Stimulated activated naive CD8-positive, alpha-beta T cell treated with anti-CD3 and anti-CD28 coated beads, Interleukin-15, amount 100 ng/mL, for 72 hours (primary cell): Measurements from ENCODE around the gene MAP3K3.

Experiments
- ATAC-seq: fragments of 150-1000 bp; cut with Tn5 transposase; 2 replicates; pipeline ENCODE4 v1.10.0; 2021; ENCODE audit warnings: mild to moderate bottlenecking, moderate library complexity
- DNase-seq, 2 donors: peaks; one replicate each; pipeline ENCODE4 v3.0.0; 2021 to 2022
- H3K27ac Mint-ChIP-seq, 2 donors: one replicate each; pipeline ENCODE4 v1.8.0; 2022; ENCODE audit warnings: mild to moderate bottlenecking in 2 of 2, mixed read lengths in 2 of 2, moderate library complexity in 2 of 2
- H3K27me3 Mint-ChIP-seq: one replicate; pipeline ENCODE4 v1.8.0; 2022; ENCODE audit warnings: mixed read lengths
- H3K4me1 Mint-ChIP-seq: one replicate; pipeline ENCODE4 v1.8.0; 2022; ENCODE audit warnings: mild to moderate bottlenecking, mixed read lengths
- H3K4me3 Mint-ChIP-seq, 2 donors: one replicate each; pipeline ENCODE4 v1.8.0; 2022; ENCODE audit warnings: mild to moderate bottlenecking in 2 of 2, mixed read lengths in 2 of 2, moderate library complexity in 1 of 2
- H3K9me3 Mint-ChIP-seq, 2 donors: one replicate each; pipeline ENCODE4 v1.8.0; 2022; ENCODE audit warnings: mixed read lengths in 2 of 2

The MAP3K3 gene

DNA sequence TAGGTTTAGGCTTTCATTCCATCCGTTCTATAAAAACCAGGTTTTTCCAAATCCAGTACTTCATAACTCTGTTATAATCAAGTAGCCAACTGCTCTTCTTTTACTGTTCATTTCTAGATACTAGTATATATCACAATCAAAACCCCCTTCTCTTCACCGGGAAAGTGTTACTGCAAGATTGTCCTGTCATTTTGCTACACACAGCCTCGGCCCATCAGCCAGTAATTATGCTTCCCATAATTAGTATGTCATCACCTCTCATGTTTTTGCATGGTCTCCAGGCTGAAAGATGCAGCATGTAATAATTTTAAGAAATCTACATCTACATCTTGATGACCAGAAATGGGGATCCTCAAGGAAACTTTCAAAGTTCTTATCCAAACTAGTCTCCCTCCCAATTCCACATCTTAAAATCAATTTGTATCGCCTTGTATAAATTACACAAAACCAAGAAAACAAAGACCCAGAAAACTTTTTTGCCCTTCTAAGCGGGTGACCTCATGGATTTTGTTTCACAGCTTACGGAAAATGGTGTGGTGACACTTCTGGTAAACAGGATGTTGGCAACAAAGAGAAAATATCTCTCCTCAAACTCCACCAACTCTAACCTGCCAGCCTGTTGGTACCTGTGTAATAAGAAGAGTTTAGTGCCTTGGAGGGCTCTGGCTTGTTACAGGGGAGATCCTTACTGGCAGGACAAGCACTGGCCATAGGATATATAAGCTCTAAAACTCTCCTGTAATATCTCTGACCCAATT lies 12.2 kb upstream of the MAP3K3 start:
- H3K27me3 Mint-ChIP-seq, result no peaks in the 10 kb centered on the region
- DNase-seq (no peak), ATAC-seq (no peak)
- H3K4me3 Mint-ChIP-seq, result peak overlapping the region in 1 of 2 donors; percentile 16
- H3K9me3 Mint-ChIP-seq, result no peaks in the 10 kb centered on the region
- peaks cover 29% of the 10 kb centered on the region for H3K4me1 Mint-ChIP-seq
- H3K27ac Mint-ChIP-seq, result peak overlapping the region; percentile 88 to 96

DNA sequence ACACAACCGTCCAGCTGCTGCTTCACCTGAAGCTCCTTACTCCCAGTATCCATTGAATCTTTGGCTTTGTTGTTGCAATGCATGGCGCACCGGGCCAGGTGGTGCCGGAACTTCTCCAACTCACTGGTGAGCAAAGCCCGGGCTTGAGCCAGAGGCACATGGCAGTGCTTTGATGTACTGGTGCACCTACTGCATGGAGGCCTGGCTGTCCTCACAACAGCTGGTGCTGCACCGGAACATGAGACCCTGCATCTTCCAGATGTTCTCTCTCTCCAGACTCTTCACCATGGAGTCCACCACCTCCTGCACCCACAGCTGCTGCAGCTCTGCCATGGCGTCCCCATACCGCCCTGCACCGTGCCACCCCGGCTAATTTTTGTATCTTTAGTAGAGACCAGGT lies 11.4 kb upstream of the MAP3K3 start:
- peaks cover 29% of the 10 kb centered on the region for H3K4me1 Mint-ChIP-seq
- no peaks in the 10 kb centered on the region for H3K9me3 Mint-ChIP-seq
- H3K4me3 Mint-ChIP-seq, result peak overlapping the region; percentile 50 to 56
- DNase-seq, result no peak
- H3K27ac Mint-ChIP-seq, result peak overlapping the region; percentile 88 to 96
- peak; percentile 6 for ATAC-seq
- no peaks in the 10 kb centered on the region for H3K27me3 Mint-ChIP-seq

DNA sequence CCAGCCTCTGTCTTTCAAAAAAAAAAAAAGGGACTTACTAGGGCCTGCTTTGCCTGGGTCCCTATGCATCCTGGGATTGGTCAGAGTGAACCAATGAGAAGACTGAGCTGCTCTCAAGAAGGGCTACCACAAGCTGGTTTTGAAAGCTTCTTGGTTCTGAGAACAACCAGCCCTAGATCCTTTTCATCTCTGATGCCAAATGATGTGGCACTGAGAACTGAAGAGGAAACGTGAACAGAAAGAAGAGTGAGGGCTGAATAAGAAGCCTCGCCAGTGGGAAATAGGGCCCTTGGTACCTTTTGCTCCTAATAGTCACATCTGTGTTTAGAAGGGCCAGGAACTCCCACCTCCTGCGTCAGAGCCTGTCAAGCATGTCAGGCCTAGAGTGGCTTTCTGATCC lies 10.9 kb upstream of the MAP3K3 start:
- no peaks in the 10 kb centered on the region for H3K9me3 Mint-ChIP-seq
- peak overlapping the region; percentile 88 to 96 for H3K27ac Mint-ChIP-seq
- H3K27me3 Mint-ChIP-seq, result no peaks in the 10 kb centered on the region
- DNase-seq (peak; percentile 10 to 41), ATAC-seq (peak; percentile 86)
- peaks cover 29% of the 10 kb centered on the region for H3K4me1 Mint-ChIP-seq
- peak overlapping the region; percentile 50 to 56 for H3K4me3 Mint-ChIP-seq

- ATAC-seq (no peak), DNase-seq (no peak)
- no peak overlapping the region for H3K4me3 Mint-ChIP-seq
- H3K4me1 Mint-ChIP-seq, result peaks cover 29% of the 10 kb centered on the region
- H3K9me3 Mint-ChIP-seq, result no peaks in the 10 kb centered on the region
- no peak overlapping the region for H3K27ac Mint-ChIP-seq
- H3K27me3 Mint-ChIP-seq, result no peaks in the 10 kb centered on the region
These were observed 8.6 kb upstream of the MAP3K3 start for GRCh38 chr17:63613663-63614062.

GRCh38 chr17:63621229-63621683 lies 961 bp upstream of the MAP3K3 start:
- H3K27ac Mint-ChIP-seq, result peak overlapping the region; percentile 59 to 62

DNA sequence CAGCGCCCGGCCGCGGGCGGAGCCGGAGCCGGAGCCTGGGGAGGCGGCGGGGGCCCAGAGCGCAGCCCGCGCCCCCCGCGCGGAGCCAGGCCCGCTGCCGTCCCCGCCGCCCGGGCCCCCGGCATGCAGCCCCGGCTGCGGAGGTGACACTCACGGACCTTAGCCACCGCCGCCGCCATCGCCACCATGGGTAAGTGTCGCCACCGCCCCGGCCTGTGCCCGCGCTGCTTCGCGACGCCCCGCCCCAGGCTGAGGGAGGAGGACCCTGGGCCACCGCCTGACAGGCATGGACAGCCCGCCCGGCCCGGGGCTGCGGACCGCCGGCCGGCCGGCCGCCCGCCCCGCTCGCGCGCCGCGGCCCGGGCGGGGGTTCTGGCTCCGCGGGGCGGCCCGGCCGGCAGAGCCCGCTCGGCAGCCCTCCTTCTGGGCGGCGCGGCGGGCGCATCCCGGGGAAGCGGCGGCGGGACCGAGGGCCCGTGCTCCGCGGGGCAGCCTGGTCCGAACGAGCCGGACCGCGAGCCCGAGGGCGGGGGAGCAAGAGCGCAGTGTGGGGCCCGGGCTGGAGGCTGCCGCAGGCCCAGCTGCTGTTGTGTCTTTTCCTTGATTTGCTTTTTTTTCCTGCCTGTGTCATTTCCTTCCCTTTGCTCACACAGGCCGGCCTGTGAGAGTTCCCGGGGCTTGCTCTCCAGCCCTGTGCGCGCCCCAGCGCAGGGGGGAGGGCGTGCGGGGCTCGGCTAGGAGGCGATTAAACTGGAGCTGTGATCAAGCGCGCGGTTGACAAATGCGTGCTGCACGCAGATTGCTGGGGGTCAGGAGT lies 565 bp downstream of the MAP3K3 start:
- Mint-ChIP-seq H3K27me3 (no peaks in the 10 kb centered on the region), H3K4me3 (peak overlapping the region; percentile 97 to 100), H3K27ac (peak overlapping the region; percentile 96 to 97), H3K9me3 (no peaks in the 10 kb centered on the region), H3K4me1 (peaks cover 49% of the 10 kb centered on the region)
- peak; percentile 57 to 60 for DNase-seq
- peak; percentile 43 for ATAC-seq

More at GRCh38 chr17:63621229-63621683, 961 bp upstream of the MAP3K3 start:
- Mint-ChIP-seq H3K4me1 (peaks cover 36% of the 10 kb centered on the region), H3K9me3 (no peaks in the 10 kb centered on the region), H3K4me3 (peak overlapping the region; percentile 90 to 94), H3K27me3 (no peaks in the 10 kb centered on the region)
- no peak for DNase-seq
- ATAC-seq, result no peak

DNA sequence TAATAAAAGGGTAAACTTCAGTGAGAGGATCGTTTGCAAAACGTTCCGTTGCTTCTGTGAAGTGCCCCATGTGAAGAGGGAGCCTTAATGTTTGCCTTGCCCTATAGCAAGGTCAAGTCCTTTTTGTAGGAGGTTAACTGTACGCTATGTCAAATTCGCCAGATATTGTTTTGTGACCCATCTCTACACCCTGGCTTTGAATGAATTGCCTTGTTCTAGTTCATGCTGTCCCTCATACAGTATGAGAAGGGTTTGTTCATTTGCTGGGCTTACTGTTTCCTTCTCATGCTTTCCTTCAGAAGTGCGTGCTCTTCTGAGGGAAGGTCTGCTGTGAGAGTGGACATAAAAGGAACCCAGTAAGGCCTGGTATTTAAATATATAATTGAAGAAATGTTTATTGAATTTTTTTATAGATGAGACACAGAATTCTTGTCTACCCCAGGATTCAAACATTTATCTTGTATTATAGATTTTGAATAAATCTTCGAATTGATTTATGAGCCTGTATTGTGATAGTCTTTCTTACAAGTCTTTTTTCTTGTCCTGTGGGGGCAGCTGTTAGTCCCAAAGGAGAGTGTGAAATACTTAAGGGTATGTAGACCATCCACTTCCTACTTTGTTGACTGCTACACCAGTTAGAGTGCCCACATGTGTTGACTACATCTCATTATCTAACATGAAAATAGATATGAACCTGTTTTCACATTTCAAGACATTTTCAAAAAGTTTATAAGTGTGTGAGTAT lies 1.7 kb downstream of the MAP3K3 start:
- ATAC-seq, result no peak
- Mint-ChIP-seq H3K27me3 (no peaks in the 10 kb centered on the region), H3K9me3 (no peaks in the 10 kb centered on the region), H3K4me3 (peak overlapping the region; percentile 97 to 100), H3K4me1 (peaks cover 49% of the 10 kb centered on the region), H3K27ac (no peak overlapping the region)
- no peak for DNase-seq

DNA sequence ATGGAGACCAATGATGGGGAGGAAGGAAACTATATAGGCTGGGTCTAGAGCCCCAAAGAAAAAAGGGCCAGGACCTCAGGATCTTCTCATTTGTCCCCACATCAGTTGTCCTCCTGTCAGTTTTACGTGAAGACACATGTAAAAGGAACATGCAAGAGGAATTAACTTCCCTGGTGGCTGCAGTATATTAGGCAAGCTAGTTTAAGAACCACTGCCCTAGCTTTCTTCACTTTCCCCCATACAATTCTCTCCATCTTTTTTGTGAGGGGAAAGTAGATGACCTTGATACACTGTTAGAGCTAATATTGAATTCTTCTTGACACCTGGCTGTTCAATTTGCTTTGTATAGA lies 2.3 kb downstream of the MAP3K3 start:
- Mint-ChIP-seq H3K4me1 (peaks cover 52% of the 10 kb centered on the region), H3K27ac (no peak overlapping the region), H3K9me3 (no peaks in the 10 kb centered on the region), H3K4me3 (peak overlapping the region; percentile 27 to 100), H3K27me3 (no peaks in the 10 kb centered on the region)
- ATAC-seq (no peak), DNase-seq (no peak)

DNA sequence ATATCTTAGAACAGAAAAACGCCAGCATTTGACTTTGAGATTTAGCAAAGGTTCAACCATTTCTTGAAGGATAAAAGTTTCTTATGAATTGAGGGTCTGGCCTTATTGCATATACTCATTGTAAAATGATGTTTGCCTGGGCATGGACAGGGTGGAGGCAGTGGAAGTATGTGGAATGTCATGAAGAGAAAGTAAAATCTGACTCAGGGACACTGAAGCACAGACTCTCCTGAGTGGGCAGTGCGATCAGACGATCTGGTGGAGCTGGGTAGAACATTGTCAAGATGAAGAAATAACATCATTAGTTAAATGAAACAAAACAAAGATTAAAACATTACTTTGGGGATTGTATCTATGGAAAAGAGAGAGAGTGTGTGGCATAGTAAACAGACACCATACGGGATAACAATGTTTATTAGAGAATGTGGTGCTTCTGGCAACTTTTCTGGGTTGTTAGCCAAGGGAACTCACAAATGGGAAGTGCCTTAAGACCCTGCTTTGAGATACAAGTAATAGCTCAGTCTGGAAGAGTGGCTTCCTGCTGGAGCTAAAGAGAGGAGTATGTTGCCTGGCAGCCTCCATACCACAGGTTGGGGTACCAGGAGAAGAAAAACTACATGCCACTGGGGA lies 4.4 kb downstream of the MAP3K3 start:
- H3K27ac Mint-ChIP-seq, result no peak overlapping the region
- peaks cover 44% of the 10 kb centered on the region for H3K4me1 Mint-ChIP-seq
- H3K9me3 Mint-ChIP-seq, result no peaks in the 10 kb centered on the region
- H3K27me3 Mint-ChIP-seq, result no peaks in the 10 kb centered on the region
- no peak for ATAC-seq
- no peak for DNase-seq
- no peak overlapping the region for H3K4me3 Mint-ChIP-seq

DNA sequence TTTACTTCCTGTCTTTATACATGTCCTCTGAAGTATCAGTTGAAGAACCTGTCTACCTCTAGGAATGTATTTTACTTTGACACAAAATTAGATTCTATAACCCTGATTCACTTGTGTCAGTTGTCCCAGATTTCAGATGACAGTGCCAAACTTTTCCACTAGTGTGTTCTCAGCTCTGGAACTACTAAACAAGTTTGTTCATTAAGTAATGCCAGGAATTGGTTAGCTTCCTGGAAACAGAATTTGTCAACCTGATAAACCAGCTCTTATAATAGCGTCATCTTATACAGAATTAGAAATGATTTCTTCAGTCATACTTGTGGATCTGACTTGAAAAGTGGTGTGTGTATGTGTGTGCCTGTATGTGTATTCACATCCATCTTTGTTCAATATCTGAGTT lies 7.4 kb downstream of the MAP3K3 start:
- no peak overlapping the region for H3K27ac Mint-ChIP-seq
- DNase-seq (no peak), ATAC-seq (no peak)
- peaks cover 39% of the 10 kb centered on the region for H3K4me1 Mint-ChIP-seq
- H3K9me3 Mint-ChIP-seq, result no peaks in the 10 kb centered on the region
- no peak overlapping the region for H3K4me3 Mint-ChIP-seq
- H3K27me3 Mint-ChIP-seq, result no peaks in the 10 kb centered on the region

GRCh38 chr17:63631062-63631461 lies 8.8 kb downstream of the MAP3K3 start:
- peaks cover 30% of the 10 kb centered on the region for H3K4me1 Mint-ChIP-seq
- DNase-seq, result no peak
- no peaks in the 10 kb centered on the region for H3K27me3 Mint-ChIP-seq
- no peak overlapping the region for H3K27ac Mint-ChIP-seq
- H3K9me3 Mint-ChIP-seq, result no peaks in the 10 kb centered on the region
- H3K4me3 Mint-ChIP-seq, result no peak overlapping the region
- no peak for ATAC-seq

DNA sequence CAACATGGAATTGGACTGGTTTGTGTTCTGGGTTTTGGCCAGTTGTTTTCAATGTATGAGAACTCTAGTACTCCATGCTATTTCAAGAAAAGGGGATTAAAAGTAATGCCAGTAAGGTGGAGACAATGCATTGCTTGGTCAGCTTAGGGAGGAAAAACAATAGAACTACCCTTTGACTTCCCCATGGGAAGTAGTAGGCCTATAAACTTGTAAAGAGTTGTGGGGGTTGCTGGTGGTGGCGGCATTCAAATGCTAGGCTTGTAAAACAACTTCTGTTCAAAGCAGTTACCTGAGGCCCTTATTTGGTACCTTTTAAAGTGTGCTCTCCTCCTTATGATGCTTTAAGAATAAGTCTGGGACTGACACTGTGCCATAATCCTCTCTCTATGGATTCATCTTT lies 9.4 kb downstream of the MAP3K3 start:
- peaks cover 24% of the 10 kb centered on the region for H3K4me1 Mint-ChIP-seq

GRCh38 chr17:63633742-63634141 lies 11.5 kb downstream of the MAP3K3 start:
- Mint-ChIP-seq H3K27me3 (no peaks in the 10 kb centered on the region), H3K27ac (peak overlapping the region in 1 of 2 donors; percentile 24), H3K4me1 (peaks cover 21% of the 10 kb centered on the region), H3K4me3 (no peak overlapping the region), H3K9me3 (no peaks in the 10 kb centered on the region)
- no peak for DNase-seq
- ATAC-seq, result no peak

More for the DNA sequence above, 9.4 kb downstream of the MAP3K3 start:
- H3K4me3 Mint-ChIP-seq, result no peak overlapping the region
- ATAC-seq (no peak), DNase-seq (no peak)
- no peaks in the 10 kb centered on the region for H3K27me3 Mint-ChIP-seq
- H3K27ac Mint-ChIP-seq, result no peak overlapping the region
- H3K9me3 Mint-ChIP-seq, result no peaks in the 10 kb centered on the region

GRCh38 chr17:63634163-63634562 lies 11.9 kb downstream of the MAP3K3 start:
- DNase-seq (no peak), ATAC-seq (no peak)
- Mint-ChIP-seq H3K4me1 (peaks cover 25% of the 10 kb centered on the region), H3K27me3 (no peaks in the 10 kb centered on the region), H3K9me3 (no peaks in the 10 kb centered on the region), H3K4me3 (no peak overlapping the region), H3K27ac (peak overlapping the region in 1 of 2 donors; percentile 24)

DNA sequence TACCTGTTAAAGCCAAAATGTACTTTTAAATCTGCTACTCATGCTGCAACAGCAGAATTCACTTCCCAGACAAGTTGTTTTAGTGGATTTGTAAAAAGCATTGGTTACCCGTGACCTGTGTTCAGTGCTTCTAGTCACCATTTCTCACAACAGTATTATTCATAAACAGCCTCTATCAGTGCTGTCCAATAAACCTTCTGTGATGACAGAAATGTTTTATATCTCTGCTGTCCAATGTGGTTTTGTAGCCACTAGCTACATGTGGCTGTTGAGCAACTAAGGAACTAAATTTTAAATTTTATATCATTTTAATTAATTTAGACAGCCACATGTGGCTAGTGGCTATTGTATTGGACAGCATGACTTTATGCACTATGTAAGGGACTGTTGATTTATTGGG lies 12.6 kb downstream of the MAP3K3 start:
- DNase-seq (no peak), ATAC-seq (no peak)
- Mint-ChIP-seq H3K27ac (no peak overlapping the region), H3K4me1 (peaks cover 21% of the 10 kb centered on the region), H3K27me3 (no peaks in the 10 kb centered on the region), H3K4me3 (no peak overlapping the region), H3K9me3 (no peaks in the 10 kb centered on the region)
